SH-SY5Y (cell line): ENCODE data around the gene GID8.

Experiments
- GATA2 ChIP-seq: IDR thresholded peaks from 2 replicates; pipeline ENCODE4 v1.6.1; 2011; ENCODE audit warnings: mild to moderate bottlenecking, low read depth, low read length
- GATA3 ChIP-seq: IDR thresholded peaks from 2 replicates; pipeline ENCODE4 v1.6.1; 2011; ENCODE audit warnings: low read depth, mild to moderate bottlenecking, low read length, moderate library complexity

GRCh38 chr20:62894261-62894660 lies 43.7 kb upstream of the GID8 start:
- TF ChIP-seq GATA3 (no peak), GATA2 (no peak)
